AG10803 (cell line): ENCODE results near the gene CD79B.
"Not testable (repeated sequence)": the region's sequence is repeated elsewhere in the genome, so short reads cannot be mapped to it uniquely, and the experiment has no call there.

Experiments
- DNase-seq: peaks from one replicate; pipeline ENCODE4 v3.0.0; 2010; ENCODE audit warnings: low read depth
- H3K4me3 ChIP-seq: 2 replicates; pipeline ENCODE4 v1.5.1; 2011; ENCODE audit warnings: mild to moderate bottlenecking, low read length, control low read depth
- TF ChIP-seq, protein P1 (sequence below): conservative IDR thresholded peaks from 2 replicates; pipeline ENCODE4 v1.5.1; 2011; ENCODE audit warnings: mild to moderate bottlenecking, low read length, control low read depth, inconsistent platforms

CD79B gene

DNA sequence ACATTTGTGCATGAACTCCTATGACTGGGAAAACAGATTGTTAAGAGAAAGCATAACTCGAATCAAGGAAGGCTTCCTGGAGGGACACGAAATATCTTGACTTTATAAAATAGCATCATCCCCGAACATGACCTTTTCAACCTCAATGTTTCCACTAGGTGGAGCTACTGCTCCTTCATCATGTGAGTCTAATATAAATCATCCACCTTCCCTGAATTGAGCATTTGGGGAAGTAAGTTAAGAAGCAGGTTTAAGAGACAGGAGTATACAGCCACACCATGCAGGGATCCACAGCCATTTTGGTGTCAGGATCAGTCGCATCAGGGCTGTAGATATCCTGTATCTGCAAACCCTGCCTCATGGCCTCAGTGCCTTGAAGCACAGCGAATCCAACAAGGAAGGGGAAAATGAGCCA is 28.3 kb downstream of the CD79B start:
- not testable (repeated sequence) for H3K4me3 ChIP-seq, DNase-seq
- TF ChIP-seq, protein P1, sequence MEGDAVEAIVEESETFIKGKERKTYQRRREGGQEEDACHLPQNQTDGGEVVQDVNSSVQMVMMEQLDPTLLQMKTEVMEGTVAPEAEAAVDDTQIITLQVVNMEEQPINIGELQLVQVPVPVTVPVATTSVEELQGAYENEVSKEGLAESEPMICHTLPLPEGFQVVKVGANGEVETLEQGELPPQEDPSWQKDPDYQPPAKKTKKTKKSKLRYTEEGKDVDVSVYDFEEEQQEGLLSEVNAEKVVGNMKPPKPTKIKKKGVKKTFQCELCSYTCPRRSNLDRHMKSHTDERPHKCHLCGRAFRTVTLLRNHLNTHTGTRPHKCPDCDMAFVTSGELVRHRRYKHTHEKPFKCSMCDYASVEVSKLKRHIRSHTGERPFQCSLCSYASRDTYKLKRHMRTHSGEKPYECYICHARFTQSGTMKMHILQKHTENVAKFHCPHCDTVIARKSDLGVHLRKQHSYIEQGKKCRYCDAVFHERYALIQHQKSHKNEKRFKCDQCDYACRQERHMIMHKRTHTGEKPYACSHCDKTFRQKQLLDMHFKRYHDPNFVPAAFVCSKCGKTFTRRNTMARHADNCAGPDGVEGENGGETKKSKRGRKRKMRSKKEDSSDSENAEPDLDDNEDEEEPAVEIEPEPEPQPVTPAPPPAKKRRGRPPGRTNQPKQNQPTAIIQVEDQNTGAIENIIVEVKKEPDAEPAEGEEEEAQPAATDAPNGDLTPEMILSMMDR: peak; percentile 23

DNA sequence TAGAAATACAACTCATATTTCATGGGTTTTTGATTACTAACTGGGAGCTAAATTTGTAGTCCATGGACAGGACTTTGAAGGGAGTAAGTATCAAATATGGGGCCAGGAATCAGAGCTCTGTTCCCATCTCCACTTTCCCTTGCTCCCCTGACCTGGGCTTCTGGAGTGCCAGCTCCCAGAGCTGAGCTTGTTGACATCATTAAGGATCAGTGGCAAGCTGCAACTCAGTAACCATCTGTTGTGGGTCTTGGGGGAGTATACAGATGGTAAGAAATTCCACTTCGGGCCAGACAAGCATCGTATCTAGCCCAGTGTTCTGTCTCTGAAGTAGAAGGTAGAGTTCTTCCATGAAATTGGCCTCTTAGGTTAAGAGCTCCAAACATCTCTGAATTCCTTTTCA is 30.2 kb downstream of the CD79B start:
- not testable (repeated sequence) for DNase-seq, H3K4me3 ChIP-seq

DNA sequence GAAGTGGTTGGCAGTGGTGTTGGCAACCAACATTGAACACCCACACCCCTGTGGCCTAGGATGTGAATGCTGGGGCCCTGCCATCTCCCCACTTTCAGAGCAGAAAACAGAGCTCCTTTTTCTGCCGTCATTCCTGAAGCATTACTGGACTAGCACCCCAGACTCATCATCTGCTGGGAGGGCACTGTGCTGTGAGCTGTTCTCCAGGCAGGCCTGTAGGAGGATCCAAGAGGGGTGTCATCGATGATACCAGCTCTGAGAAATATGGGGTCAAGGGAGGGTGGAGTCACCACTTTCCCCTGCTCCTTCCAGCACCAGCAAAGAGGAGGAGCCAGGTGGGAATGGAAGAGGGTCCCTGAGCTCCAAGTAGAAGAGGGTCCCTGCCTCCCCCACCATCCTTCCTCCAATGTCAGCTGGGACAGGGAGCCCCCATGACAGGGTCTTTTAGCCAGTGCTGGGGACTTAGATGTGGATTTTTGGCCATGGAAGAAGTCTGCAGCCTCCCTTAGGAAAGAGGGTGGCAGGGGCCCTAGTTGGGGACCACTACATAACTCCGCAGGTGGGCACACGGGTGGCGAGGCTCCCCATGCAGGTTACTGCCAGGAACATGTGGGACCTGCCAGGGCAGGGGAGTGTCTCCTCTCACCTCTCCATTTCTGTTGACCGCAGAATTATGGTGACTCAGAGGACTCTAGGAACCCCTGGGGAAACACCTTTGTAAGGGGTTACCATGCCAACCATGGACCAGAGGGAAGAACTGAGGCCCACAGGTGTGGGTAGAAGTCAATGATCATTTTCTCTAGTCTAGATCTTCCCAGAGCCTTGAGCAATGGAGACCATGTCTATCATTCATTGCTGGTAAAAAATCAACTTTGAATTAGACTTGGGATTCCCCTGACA is 33.0 kb downstream of the CD79B start:
- H3K4me3 ChIP-seq, DNase-seq: not testable (repeated sequence)

DNA sequence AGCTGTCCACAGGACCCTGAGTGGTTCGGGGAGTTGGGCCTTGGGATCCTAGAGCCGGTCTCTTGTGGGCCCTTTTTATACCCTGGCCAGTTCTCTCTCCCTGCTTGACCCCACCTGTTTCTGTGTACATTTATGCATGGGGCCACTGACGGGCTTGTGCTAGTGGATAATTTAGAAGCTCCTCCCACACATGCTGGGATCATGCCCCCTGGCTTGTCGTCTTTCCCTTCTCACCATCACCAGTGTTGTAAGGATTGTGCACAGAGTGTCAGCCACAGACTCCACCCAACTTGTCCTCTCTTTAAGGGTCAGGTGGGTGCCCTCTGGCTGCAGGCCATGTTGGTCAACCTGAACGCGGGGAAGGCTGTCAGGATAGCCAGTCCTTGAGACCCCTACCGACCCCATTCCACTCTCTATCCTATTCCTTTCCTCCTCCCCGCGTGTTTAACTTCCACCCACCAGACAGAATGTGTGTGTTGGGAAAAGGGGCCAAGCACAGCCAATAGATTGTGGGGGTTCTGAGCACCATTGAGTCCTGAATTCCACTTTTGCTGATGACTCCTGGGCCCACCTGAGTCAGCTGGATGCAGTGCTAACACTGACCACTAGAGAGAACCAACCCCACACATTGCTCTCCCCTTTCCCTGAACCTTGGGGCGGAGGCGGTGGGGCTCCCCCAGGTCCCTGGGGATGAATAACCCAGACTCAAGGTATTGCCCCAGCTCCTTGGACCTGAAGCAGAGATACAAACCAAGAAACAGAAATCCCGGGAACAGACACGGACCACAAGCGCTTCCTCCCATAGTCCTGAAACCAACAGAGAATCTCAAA is 35.4 kb downstream of the CD79B start, which contains the start of gene CSH1:
Gene CSH1, minus strand, starts transcription at position 51 of the 831 bp plus-strand sequence. CDS start 63 bp downstream, outside the sequence.
- DNase-seq: not testable (repeated sequence)

DNA sequence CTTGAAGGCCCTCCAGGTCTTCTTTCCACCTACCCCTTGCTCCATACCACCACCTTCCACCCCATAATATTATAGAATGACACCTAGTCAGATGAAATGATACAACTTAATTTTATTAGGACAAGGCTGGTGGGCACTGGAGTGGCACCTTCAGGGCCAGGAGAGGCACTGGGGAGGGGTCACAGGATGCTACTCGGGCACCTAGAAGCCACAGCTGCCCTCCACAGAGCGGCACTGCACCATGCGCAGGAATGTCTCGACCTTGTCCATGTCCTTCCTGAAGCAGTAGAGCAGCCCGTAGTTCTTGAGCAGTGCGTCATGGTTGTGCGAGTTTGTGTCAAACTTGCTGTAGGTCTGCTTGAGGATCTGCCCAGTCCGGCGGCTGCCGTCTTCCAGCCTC is 37.3 kb downstream of the CD79B start:
- not testable (repeated sequence) for DNase-seq, H3K4me3 ChIP-seq

More for the DNA sequence above, 35.4 kb downstream of the CD79B start, which contains the start of gene CSH1:
- H3K4me3 ChIP-seq: not testable (repeated sequence)

DNA sequence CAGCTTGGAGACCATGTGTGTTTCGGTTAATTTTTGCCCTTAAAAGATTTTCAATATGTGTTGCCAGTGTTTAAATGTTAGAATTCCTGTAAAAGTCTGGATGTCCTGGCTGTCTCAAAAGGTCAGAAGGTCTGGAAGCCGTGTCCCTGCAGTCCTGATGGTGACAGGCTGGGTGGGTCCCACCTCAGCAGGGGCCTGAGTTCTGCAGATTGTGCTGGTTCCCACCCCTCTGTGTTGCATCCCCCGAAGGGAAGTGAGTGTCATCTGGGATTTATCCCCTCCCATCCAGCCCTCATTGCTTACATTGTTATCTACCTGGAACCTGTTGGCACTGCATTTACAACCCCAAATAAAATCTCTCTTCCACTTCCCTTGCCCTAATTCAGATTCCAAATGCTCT is 38.1 kb downstream of the CD79B start:
- H3K4me3 ChIP-seq, DNase-seq: not testable (repeated sequence)

DNA sequence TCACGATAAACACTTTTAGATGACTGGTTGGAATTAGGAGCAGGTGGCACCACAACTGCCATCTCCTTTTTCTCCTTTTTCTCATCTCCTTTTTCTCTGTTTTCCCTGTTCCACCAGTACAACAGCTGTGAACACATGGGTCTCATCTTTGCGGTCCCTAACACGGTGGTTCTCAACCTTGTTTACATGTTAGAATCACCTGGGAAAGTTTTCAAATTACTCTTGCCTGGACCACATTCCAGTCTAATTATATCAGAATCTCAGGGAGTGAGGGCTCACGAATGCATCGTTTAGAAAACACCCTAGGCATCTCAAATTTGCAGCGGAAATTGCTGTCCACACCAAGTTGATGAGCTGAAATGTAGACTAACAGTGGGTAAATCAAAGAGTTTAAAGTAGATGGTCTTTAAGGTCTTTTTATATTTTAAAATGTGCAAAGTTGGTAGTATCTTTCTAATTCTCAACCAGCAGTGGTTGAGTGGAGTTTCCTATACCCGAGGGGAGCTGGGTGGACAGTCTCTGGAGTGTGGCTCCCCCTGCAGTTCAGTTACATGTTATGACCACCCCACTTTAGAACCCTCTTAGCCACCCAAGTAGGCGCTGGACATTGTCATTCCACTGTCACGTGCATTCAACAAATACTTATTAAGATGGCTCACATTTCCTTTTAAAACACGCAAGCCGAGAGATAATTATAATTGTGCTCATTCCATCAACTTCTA is 39.7 kb downstream of the CD79B start:
- TF ChIP-seq, protein P1: peak; percentile 22
- not testable (repeated sequence) for H3K4me3 ChIP-seq, DNase-seq

DNA sequence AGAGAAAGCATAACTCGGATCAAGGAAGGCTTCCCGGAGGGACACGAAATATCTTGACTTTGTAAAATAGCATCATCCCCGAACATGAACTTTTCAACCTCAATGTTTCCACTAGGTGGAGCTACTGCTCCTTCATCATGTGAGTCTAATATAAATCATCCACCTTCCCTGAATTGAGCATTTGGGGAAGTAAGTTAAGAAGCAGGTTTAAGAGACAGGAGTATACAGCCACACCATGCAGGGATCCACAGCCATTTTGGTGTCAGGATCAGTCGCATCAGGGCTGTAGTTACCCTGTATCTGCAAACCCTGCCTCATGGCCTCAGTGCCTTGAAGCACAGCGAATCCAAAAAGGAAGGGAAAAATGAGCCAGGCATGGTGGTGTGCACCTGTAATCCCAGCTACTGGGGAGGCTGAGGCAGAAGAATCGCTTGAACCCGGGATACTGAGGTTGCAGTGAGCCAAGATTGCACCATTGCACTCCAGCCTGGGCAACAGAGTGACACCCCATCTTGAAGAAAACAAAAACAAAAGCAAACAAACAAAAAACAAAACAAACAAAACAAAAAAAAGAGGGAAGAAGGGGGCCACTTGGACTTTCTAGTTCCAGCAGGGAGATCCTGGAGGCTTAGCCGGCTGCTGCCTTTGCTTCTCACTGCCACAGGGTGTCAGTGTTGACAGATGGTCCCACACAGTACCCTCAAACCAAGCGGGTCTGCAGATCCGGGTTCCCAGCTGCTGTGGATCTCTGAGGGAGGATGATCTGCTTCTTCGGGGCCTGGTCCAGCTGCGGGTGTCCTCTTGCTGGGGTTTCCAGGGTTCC is 42.9 kb downstream of the CD79B start:
- peak; percentile 43 for DNase-seq
- H3K4me3 ChIP-seq: not testable (repeated sequence)
- TF ChIP-seq, protein P1: peak; percentile 57

DNA sequence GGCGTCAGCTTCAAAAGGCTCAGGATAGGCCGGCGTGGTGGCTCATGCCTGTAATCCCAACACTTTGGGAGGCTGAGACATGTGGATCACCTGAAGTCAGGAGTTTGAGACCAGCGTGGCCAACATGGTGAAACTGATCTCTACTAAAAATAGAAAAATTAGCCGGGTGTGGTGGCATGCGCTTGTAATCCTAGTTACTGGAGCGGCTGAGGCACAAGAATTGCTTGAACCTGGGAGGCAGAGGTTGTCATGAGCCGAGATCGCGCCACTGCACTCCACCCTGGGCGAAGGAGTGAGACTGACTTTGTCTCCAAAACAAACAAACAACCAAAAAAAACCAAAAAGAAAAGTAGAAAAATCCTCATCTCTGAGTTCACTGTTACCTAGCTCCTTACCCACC is 47.0 kb downstream of the CD79B start:
- DNase-seq, H3K4me3 ChIP-seq: not testable (repeated sequence)

DNA sequence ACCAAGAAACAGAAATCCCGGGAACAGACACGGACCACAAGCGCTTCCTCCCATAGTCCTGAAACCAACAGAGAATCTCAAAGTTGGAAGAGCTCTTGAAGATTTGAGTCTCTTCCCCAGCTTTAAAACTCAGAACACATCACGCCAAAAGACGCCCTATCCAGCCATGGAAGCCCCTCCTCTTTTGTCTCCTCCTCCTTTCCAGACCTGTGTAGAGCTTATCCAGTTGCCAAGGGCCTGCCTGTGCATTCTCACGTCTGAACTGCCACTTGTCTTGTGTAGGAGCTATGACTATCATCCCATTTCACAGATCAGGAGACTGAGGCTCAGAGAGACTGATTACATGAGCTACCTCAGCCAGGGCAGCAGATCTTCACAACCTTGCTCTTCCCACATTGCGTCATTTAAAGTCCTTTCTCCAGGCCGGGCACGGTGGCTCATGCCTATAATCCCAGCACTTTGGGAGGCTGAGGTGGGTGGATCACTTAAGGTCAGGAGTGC is 49.5 kb downstream of the CD79B start:
- DNase-seq: not testable (repeated sequence)

More for the DNA sequence above, 49.5 kb downstream of the CD79B start:
- H3K4me3 ChIP-seq: not testable (repeated sequence)
